Liver (tissue), 9 donors: ENCODE measurements around the gene LRRC26. TPM values are rescaled to one million over a fixed set of nuclear protein-coding genes. Genes with fewer than 3 reads are reported as not detected.

Experiments
- DNase-seq: peaks from one replicate; pipeline ENCODE4 v3.0.0-alpha.2; 2017; ENCODE audit warnings: low spot score
- H3K27ac ChIP-seq, 2 donors: one replicate each; pipeline ENCODE4 v1.7.0; 2013; ENCODE audit warnings: inconsistent platforms in 2 of 2, low read length in 2 of 2, control low read depth in 1 of 2, low read depth in 1 of 2, mild to moderate bottlenecking in 1 of 2
- H3K27me3 ChIP-seq, 4 donors: one replicate each; pipeline versions ENCODE4 v1.6.1 to v1.7.0; 2013; ENCODE audit warnings: low read length in 3 of 4, inconsistent platforms in 1 of 4, mild to moderate bottlenecking in 1 of 4, moderate library complexity in 1 of 4; ENCODE audit not compliant: control insufficient read depth in 4 of 4, insufficient read depth in 4 of 4
- H3K36me3 ChIP-seq, 4 donors: one replicate each; pipeline versions ENCODE4 v1.6.1 to v1.7.0; 2013; ENCODE audit warnings: low read length in 3 of 4, mild to moderate bottlenecking in 3 of 4, low read depth in 1 of 4, moderate library complexity in 1 of 4; ENCODE audit not compliant: control insufficient read depth in 4 of 4, insufficient read depth in 3 of 4
- H3K4me1 ChIP-seq, 4 donors: one replicate each; pipeline versions ENCODE4 v1.6.1 to v1.7.0; 2013; ENCODE audit warnings: low read length in 3 of 4, mild to moderate bottlenecking in 3 of 4, moderate library complexity in 1 of 4; ENCODE audit not compliant: control insufficient read depth in 4 of 4, insufficient read depth in 4 of 4
- H3K4me3 ChIP-seq, 3 donors: one replicate each; pipeline versions ENCODE4 v1.6.1 to v1.7.0; 2013; ENCODE audit warnings: low read length in 3 of 3, control low read depth in 1 of 3, low read depth in 1 of 3, mild to moderate bottlenecking in 1 of 3
- H3K9ac ChIP-seq, 2 donors: one replicate each; pipeline ENCODE4 v1.7.0; 2013; ENCODE audit warnings: low read length in 2 of 2, mild to moderate bottlenecking in 2 of 2, moderate library complexity in 2 of 2, control low read depth in 1 of 2, low read depth in 1 of 2
- H3K9me3 ChIP-seq, 4 donors: one replicate each; pipeline versions ENCODE4 v1.6.1 to v1.7.0; 2013; ENCODE audit warnings: low read length in 3 of 4; ENCODE audit not compliant: control insufficient read depth in 4 of 4
- ATF3 ChIP-seq: IDR thresholded peaks from 2 replicates; pipeline ENCODE4 v1.6.1; 2016; ENCODE audit warnings: antibody characterized with exemption
- EGR1 ChIP-seq, 2 donors: IDR thresholded peaks; 2 replicates each; pipeline ENCODE4 v1.6.1; 2016 to 2018; ENCODE audit warnings: antibody characterized with exemption in 2 of 2, low read depth in 2 of 2
- FOXA1 ChIP-seq: IDR thresholded peaks from 2 replicates; pipeline ENCODE4 v1.6.1; 2016; ENCODE audit warnings: antibody characterized with exemption
- FOXA2 ChIP-seq: IDR thresholded peaks from 2 replicates; pipeline ENCODE4 v1.6.1; 2016; ENCODE audit warnings: antibody characterized with exemption
- GABPA ChIP-seq, 2 donors: IDR thresholded peaks in 1 of 2; conservative IDR thresholded peaks in 1 of 2; 2 replicates each; pipeline ENCODE4 v1.6.1; 2016; ENCODE audit warnings: antibody characterized with exemption in 2 of 2, mild to moderate bottlenecking in 1 of 2, moderate library complexity in 1 of 2
- HNF4A ChIP-seq, 2 donors: conservative IDR thresholded peaks; 2 replicates each; pipeline ENCODE4 v1.6.1; 2016; ENCODE audit warnings: antibody characterized with exemption in 2 of 2, mild to moderate bottlenecking in 2 of 2
- HNF4G ChIP-seq: IDR thresholded peaks from 2 replicates; pipeline ENCODE4 v1.6.1; 2016; ENCODE audit warnings: antibody characterized with exemption
- JUND ChIP-seq, 2 donors: IDR thresholded peaks; 2 replicates each; pipeline ENCODE4 v1.6.1; 2016; ENCODE audit warnings: antibody characterized with exemption in 2 of 2
- MAX ChIP-seq: IDR thresholded peaks from 2 replicates; pipeline ENCODE4 v1.6.1; 2016; ENCODE audit warnings: antibody characterized with exemption
- NR2F2 ChIP-seq: IDR thresholded peaks from 2 replicates; pipeline ENCODE4 v1.6.1; 2016; ENCODE audit warnings: antibody characterized with exemption
- RAD21 ChIP-seq, 2 donors: IDR thresholded peaks; 2 replicates each; pipeline ENCODE4 v1.6.1; 2016; ENCODE audit warnings: antibody characterized with exemption in 2 of 2, mild to moderate bottlenecking in 2 of 2
- REST ChIP-seq: IDR thresholded peaks from 2 replicates; pipeline ENCODE4 v1.6.1; 2016; ENCODE audit warnings: antibody characterized with exemption, mild to moderate bottlenecking
- RXRA ChIP-seq, 2 donors: IDR thresholded peaks; 2 replicates each; pipeline ENCODE4 v1.6.1; 2017 to 2018; ENCODE audit warnings: antibody characterized with exemption in 2 of 2, mild to moderate bottlenecking in 1 of 2
- SP1 ChIP-seq: IDR thresholded peaks from 2 replicates; pipeline ENCODE4 v1.6.1; 2018; ENCODE audit warnings: antibody characterized with exemption, mild to moderate bottlenecking
- TAF1 ChIP-seq: conservative IDR thresholded peaks from 2 replicates; pipeline ENCODE4 v1.6.1; 2016; ENCODE audit warnings: antibody characterized with exemption, mild to moderate bottlenecking
- YY1 ChIP-seq: IDR thresholded peaks from 2 replicates; pipeline ENCODE4 v1.6.1; 2016; ENCODE audit warnings: antibody characterized with exemption, mild to moderate bottlenecking
- ZBTB33 ChIP-seq: IDR thresholded peaks from 2 replicates; pipeline ENCODE4 v1.6.1; 2016; ENCODE audit warnings: antibody characterized with exemption
- WGBS: extraction: QIAGEN DNeasy Blood & Tissue Kit; methylation state at CpG from one replicate; pipeline ENCODE4 v1.1.7; 2013; 5-methylcytosine and 5-hydroxymethylcytosine counted together
- polyA plus RNA-seq, 2 donors: library from polyadenylated mRNA; stranded (reverse) in 1 of 2; unstranded in 1 of 2; fragments of 200-250 nt in 1 of 2; fragments of >200 nt in 1 of 2; fragmentation: Nextera tagmentation in 1 of 2; extraction: Ambion mirVana in 1 of 2; gene quantifications; one replicate each; pipeline versions ENCODE4 v1.2.1 to v1.2.3, GENCODE V29; 2013 to 2015
- total RNA-seq, 2 donors: library from RNA; depleted of rRNA; stranded (reverse); fragments of >200 nt; gene quantifications; one replicate each; pipeline ENCODE4 v1.2.3, GENCODE V29; 2014
- TF ChIP-seq, protein P1 (sequence below): fragments of 150-350 bp; IDR thresholded peaks from 2 replicates; pipeline ENCODE4 v1.5.1; 2017; ENCODE audit warnings: improper control_type of control experiment, low read depth, low read length; ENCODE audit not compliant: missing input control
- donor health status: healthy.
- donor health status: healthy.
- donor health status: healthy.
- donor health status: healthy.
- donor health status: healthy.

Gene LRRC26
- total and polyA plus RNA-seq, 4 donors: 0.09 to 0.17 TPM; not detected in 2

- no peak overlapping the region for H3K9ac ChIP-seq
- H3K36me3 ChIP-seq: no peaks in the 10 kb centered on the region
- no peak overlapping the region for H3K4me3 ChIP-seq
- no peak for DNase-seq
- H3K27me3 ChIP-seq: peaks cover 2 to 30% (median 13%) of the 10 kb centered on the region in 4 donors
- H3K27ac ChIP-seq: no peak overlapping the region
- peaks cover 14 to 27% (median 18%) of the 10 kb centered on the region in 4 donors for H3K4me1 ChIP-seq
- WGBS: 70% methylated on average over 34 of the region's 34 CpGs
- no peaks in the 10 kb centered on the region for H3K9me3 ChIP-seq
- TF ChIP-seq EGR1 (IDR thresholded peaks at IDR 0.05; ENCODE audit: low read depth in 2 of 2): no peak
- TF ChIP-seq MAX: no peak
- TF ChIP-seq FOXA2: no peak
- no peak for TF ChIP-seq REST
- TF ChIP-seq SP1: no peak
- no peak for TF ChIP-seq HNF4G
- no peak for TF ChIP-seq HNF4A (conservative IDR thresholded peaks at IDR 0.05)
- no peak for TF ChIP-seq RXRA (IDR thresholded peaks at IDR 0.05)
- no peak for TF ChIP-seq TAF1
- no peak for TF ChIP-seq RAD21 (IDR thresholded peaks at IDR 0.05)
- TF ChIP-seq ATF3: no peak
- no peak for TF ChIP-seq GABPA (IDR thresholded peaks at IDR 0.05 in 1 of 2, conservative IDR thresholded peaks at IDR 0.05 in 1 of 2)
- no peak for TF ChIP-seq NR2F2
- TF ChIP-seq, protein P1, sequence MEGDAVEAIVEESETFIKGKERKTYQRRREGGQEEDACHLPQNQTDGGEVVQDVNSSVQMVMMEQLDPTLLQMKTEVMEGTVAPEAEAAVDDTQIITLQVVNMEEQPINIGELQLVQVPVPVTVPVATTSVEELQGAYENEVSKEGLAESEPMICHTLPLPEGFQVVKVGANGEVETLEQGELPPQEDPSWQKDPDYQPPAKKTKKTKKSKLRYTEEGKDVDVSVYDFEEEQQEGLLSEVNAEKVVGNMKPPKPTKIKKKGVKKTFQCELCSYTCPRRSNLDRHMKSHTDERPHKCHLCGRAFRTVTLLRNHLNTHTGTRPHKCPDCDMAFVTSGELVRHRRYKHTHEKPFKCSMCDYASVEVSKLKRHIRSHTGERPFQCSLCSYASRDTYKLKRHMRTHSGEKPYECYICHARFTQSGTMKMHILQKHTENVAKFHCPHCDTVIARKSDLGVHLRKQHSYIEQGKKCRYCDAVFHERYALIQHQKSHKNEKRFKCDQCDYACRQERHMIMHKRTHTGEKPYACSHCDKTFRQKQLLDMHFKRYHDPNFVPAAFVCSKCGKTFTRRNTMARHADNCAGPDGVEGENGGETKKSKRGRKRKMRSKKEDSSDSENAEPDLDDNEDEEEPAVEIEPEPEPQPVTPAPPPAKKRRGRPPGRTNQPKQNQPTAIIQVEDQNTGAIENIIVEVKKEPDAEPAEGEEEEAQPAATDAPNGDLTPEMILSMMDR: no peak
- no peak for TF ChIP-seq ZBTB33
- TF ChIP-seq YY1: no peak
- no peak for TF ChIP-seq FOXA1
- no peak for TF ChIP-seq JUND (IDR thresholded peaks at IDR 0.05)
These were observed 5.2 kb downstream of the LRRC26 start for GRCh38 chr9:137164370-137165249.
